IMR-90 (cell line): ENCODE data around the gene NDUFAF5. TPM values are rescaled to one million over a fixed set of nuclear protein-coding genes. Genes with fewer than 3 reads are reported as not detected.

Experiments
- ATAC-seq: fragments of 200-7000 bp; cut with Tn5 transposase; 2 replicates; pipeline ENCODE4 v1.9.1; 2020; ENCODE audit warnings: low read depth, mild to moderate bottlenecking, moderate library complexity
- BruUV-seq: library from RNA; stranded (reverse); fragments of 400-500 nt; replicated peaks from 2 replicates; lab custom pipeline; 2021; lab: Mats Ljungman, UMichigan
- CTCF ChIA-PET: fragments of 300-600 bp; formaldehyde crosslinking; extraction: SDS; loops from one replicate; lab custom pipeline; 2021; ENCODE audit warnings: antibody characterized with exemption; lab: Yijun Ruan, JAX
- POLR2A ChIA-PET: fragments of 300-600 bp; sonication (Branson Sonifier 250); formaldehyde crosslinking; loops from one replicate; lab custom pipeline; 2022; ENCODE audit warnings: antibody characterized with exemption; ENCODE audit not compliant: unreplicated experiment; lab: Charles Lee
- DNase-seq: peaks from one replicate; pipeline ENCODE4 v3.0.0; 2013
- H2AFZ ChIP-seq: replicated peaks from 2 replicates; pipeline ENCODE3; 2013; ENCODE audit warnings: low read length, mild to moderate bottlenecking; ENCODE audit not compliant: poor library complexity
- H2AK5ac ChIP-seq: 2 replicates; pipeline ENCODE4 v1.6.1; 2013; ENCODE audit warnings: low read depth, low read length, inconsistent platforms
- H2AK9ac ChIP-seq: replicated peaks from 2 replicates; pipeline ENCODE3; 2013; ENCODE audit warnings: mild to moderate bottlenecking, low read depth, low read length, moderate library complexity; ENCODE audit not compliant: poor library complexity
- H2BK120ac ChIP-seq: 2 replicates; pipeline ENCODE4 v1.6.1; 2013; ENCODE audit warnings: low read depth, low read length, inconsistent platforms
- H2BK15ac ChIP-seq: 3 replicates; pipeline ENCODE4 v1.6.1; 2013; ENCODE audit warnings: low read depth, low read length, inconsistent platforms
- H2BK20ac ChIP-seq: 2 replicates; pipeline ENCODE4 v1.6.1; 2013; ENCODE audit warnings: low read depth, mild to moderate bottlenecking, inconsistent platforms, low read length, moderate library complexity
- H2BK5ac ChIP-seq: 2 replicates; pipeline ENCODE4 v1.6.1; 2013; ENCODE audit warnings: mild to moderate bottlenecking, low read depth, low read length, inconsistent platforms; ENCODE audit not compliant: poor library complexity, severe bottlenecking
- H3K14ac ChIP-seq: replicated peaks from 2 replicates; pipeline ENCODE4 v1.6.1; 2013; ENCODE audit warnings: low read depth, low read length, inconsistent platforms
- H3K18ac ChIP-seq: 2 replicates; pipeline ENCODE4 v1.6.1; 2013; ENCODE audit warnings: low read depth, low read length, control low read depth
- H3K23ac ChIP-seq: 2 replicates; pipeline ENCODE4 v1.6.1; 2013; ENCODE audit warnings: low read depth, low read length, inconsistent platforms
- H3K27ac ChIP-seq: 2 replicates; pipeline ENCODE4 v1.5.1; 2013; ENCODE audit warnings: mild to moderate bottlenecking, control low read depth, low read length; ENCODE audit not compliant: insufficient read depth
- H3K27me3 ChIP-seq: 2 replicates; pipeline ENCODE4 v1.6.1; 2013; ENCODE audit warnings: low read length; ENCODE audit not compliant: control insufficient read depth, insufficient read depth
- H3K36me3 ChIP-seq: 2 replicates; pipeline ENCODE4 v1.6.1; 2013; ENCODE audit warnings: low read length, mixed read lengths; ENCODE audit not compliant: control insufficient read depth, insufficient read depth
- H3K4ac ChIP-seq: 2 replicates; pipeline ENCODE4 v1.6.1; 2013; ENCODE audit warnings: low read depth, low read length, inconsistent platforms
- H3K4me1 ChIP-seq: 2 replicates; pipeline ENCODE4 v1.6.1; 2013; ENCODE audit warnings: low read length, mixed read lengths; ENCODE audit not compliant: control insufficient read depth, insufficient read depth
- H3K4me2 ChIP-seq: 2 replicates; pipeline ENCODE4 v1.6.1; 2013; ENCODE audit warnings: low read depth, mild to moderate bottlenecking, control low read depth, low read length, moderate library complexity
- H3K4me3 ChIP-seq: 2 replicates; pipeline ENCODE4 v1.5.1; 2013; ENCODE audit warnings: low read depth, mild to moderate bottlenecking, control low read depth, low read length, moderate library complexity; ENCODE audit not compliant: insufficient read depth
- H3K56ac ChIP-seq: 2 replicates; pipeline ENCODE4 v1.6.1; 2013; ENCODE audit warnings: low read length, inconsistent platforms; ENCODE audit not compliant: insufficient read depth; ENCODE audit errors: extremely low read depth
- H3K79me1 ChIP-seq, 2 experiments: 2 replicates each; pipeline ENCODE4 v1.6.1; 2013; ENCODE audit warnings: low read length in 2 of 2, inconsistent platforms in 1 of 2, low read depth in 1 of 2
- H3K9ac ChIP-seq: 2 replicates; pipeline ENCODE4 v1.6.1; 2013; ENCODE audit warnings: low read depth, low read length, control low read depth
- H3K9me1 ChIP-seq: 2 replicates; pipeline ENCODE4 v1.6.1; 2013; ENCODE audit warnings: low read length, inconsistent platforms; ENCODE audit not compliant: insufficient read depth
- H3K9me3 ChIP-seq: 2 replicates; pipeline ENCODE4 v1.6.1; 2013; ENCODE audit warnings: low read length; ENCODE audit not compliant: control insufficient read depth, insufficient read depth
- H4K20me1 ChIP-seq: 2 replicates; pipeline ENCODE4 v1.6.1; 2013; ENCODE audit warnings: low read length, inconsistent platforms; ENCODE audit not compliant: insufficient read depth
- H4K5ac ChIP-seq: 2 replicates; pipeline ENCODE4 v1.6.1; 2013; ENCODE audit warnings: mild to moderate bottlenecking, low read depth, low read length, control low read depth
- H4K8ac ChIP-seq, 2 experiments: 2 replicates each; pipeline ENCODE4 v1.6.1; 2013; ENCODE audit warnings: low read depth in 2 of 2, low read length in 2 of 2, control low read depth in 1 of 2, inconsistent platforms in 1 of 2
- H4K91ac ChIP-seq: 2 replicates; pipeline ENCODE4 v1.6.1; 2013; ENCODE audit warnings: low read depth, low read length, inconsistent platforms; ENCODE audit not compliant: insufficient read depth
- CEBPB ChIP-seq: IDR thresholded peaks from 2 replicates; pipeline ENCODE4 v1.6.1; 2012; ENCODE audit warnings: low read depth, low read length, improper control_type of control experiment
- FOS ChIP-seq: fragments of 150-350 bp; IDR thresholded peaks from 2 replicates; pipeline ENCODE4 v1.6.1; 2016; ENCODE audit warnings: low read depth, low read length
- MAFK ChIP-seq: IDR thresholded peaks from 2 replicates; pipeline ENCODE4 v1.6.1; 2012; ENCODE audit warnings: low read depth, low read length, improper control_type of control experiment
- MXI1 ChIP-seq: IDR thresholded peaks from 2 replicates; pipeline ENCODE4 v1.6.1; 2012; ENCODE audit warnings: low read depth, mild to moderate bottlenecking, low read length, moderate library complexity, borderline replicate concordance
- NFE2L2 ChIP-seq: fragments of 150-350 bp; IDR thresholded peaks from 2 replicates; pipeline ENCODE4 v1.6.1; 2016; ENCODE audit warnings: low read depth, mild to moderate bottlenecking, low read length
- RAD21 ChIP-seq: IDR thresholded peaks from 2 replicates; pipeline ENCODE4 v1.6.1; 2012; ENCODE audit warnings: low read length, improper control_type of control experiment
- RCOR1 ChIP-seq: IDR thresholded peaks from 2 replicates; pipeline ENCODE4 v1.6.1; 2012; ENCODE audit warnings: mild to moderate bottlenecking, low read length, improper control_type of control experiment; ENCODE audit not compliant: insufficient replicate concordance
- SMC3 ChIP-seq: fragments of 150-350 bp; IDR thresholded peaks from 2 replicates; pipeline ENCODE4 v1.6.1; 2016; ENCODE audit warnings: low read depth, mild to moderate bottlenecking, antibody characterized with exemption, low read length, moderate library complexity
- WGBS, 2 experiments: methylation state at CpG; one replicate each; pipeline versions ENCODE4 v1.1.5 to v1.1.7; 2013; ENCODE audit warnings: missing lambda C conversion rate in 2 of 2; ENCODE audit not compliant: insufficient read length in 1 of 2; ENCODE audit errors: extremely low coverage in 2 of 2; 5-methylcytosine and 5-hydroxymethylcytosine counted together
- dilution Hi-C: fragments of 300-500 bp; cut with HindIII; formaldehyde crosslinking; loops from one replicate; pipeline ENCODE4 v1.14.3; 2018; ENCODE audit warnings: low sequenced_read_pairs; ENCODE audit not compliant: unreplicated experiment
- in situ Hi-C: fragments of 300-500 bp; cut with MboI; formaldehyde crosslinking; loops from 3 replicates; pipeline ENCODE4 v1.14.3; 2019; ENCODE audit warnings: low sequenced_read_pairs, inconsistent platforms, mixed read lengths
- intact Hi-C: fragments of 100-400 bp; cut with micrococcal nuclease; formaldehyde crosslinking; loops from 2 replicates; pipeline ENCODE4 v1.10.0; 2022
- polyA plus RNA-seq, 3 experiments: library from polyadenylated mRNA; depleted of rRNA; stranded (reverse); fragments of >200 nt; gene quantifications; 2 replicates each; pipeline ENCODE4 v1.2.3, GENCODE V29; 2012; ENCODE audit warnings: low replicate concordance in 1 of 3
- total RNA-seq: library from RNA; depleted of rRNA; stranded (reverse); fragments of >200 nt; gene quantifications from 2 replicates; pipeline ENCODE4 v1.2.3, GENCODE V29; 2012
- TF ChIP-seq, protein P1 (sequence below): conservative IDR thresholded peaks from 2 replicates; pipeline ENCODE4 v1.5.1; 2012; ENCODE audit warnings: mild to moderate bottlenecking, low read depth, low read length, improper control_type of control experiment

The NDUFAF5 gene
- total and polyA plus RNA-seq, 2 of the 4 experiments (the other 2 are of a cell fraction): 6.8 to 12.3 TPM

DNA sequence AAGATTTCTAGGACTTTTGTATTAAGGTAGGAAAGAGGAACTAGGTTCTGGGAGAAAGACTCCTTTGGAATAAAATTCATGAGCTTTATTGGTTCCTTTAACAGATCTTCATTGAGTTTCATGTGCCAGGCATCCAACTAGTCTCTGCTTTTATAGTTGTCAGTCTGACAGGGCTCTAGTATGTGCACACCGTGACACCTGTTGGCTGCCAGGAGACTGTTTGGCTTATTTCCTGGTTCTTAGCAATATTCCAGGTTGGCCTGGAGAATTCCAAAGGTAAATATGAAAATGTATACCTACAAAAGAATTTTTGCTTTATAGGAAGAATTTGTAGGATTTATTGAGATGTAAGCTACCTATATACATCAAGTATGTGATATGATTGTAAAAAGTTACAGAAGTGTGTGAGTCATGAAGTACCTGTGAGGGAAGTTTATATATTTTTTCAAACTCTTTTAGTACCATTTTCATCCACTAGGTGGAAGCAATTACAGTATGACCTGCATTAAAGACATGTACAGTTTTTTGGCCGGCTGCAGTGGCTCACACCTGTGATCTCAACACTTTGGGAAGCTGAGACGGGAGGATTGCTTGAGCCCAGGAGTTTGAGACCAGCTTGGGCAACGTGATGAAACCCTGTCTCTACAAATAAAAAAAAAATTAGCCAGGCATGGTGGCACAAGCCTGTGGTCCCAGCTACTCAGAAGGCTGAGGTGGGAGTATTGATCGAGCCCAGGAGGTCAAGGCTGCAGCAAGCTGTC, 35.2 kb downstream of the NDUFAF5 start:
- Histone ChIP-seq H2BK15ac (no peak overlapping the region), H2BK5ac (no peak overlapping the region), H4K8ac (no peak overlapping the region), H2BK120ac (no peak overlapping the region), H4K91ac (no peak overlapping the region), H3K4me2 (no peak overlapping the region), H2AFZ (no peak overlapping the region), H3K9me3 (no peaks in the 10 kb centered on the region), H3K9ac (no peak overlapping the region), H3K4ac (no peak overlapping the region), H3K79me1 (no peaks in the 10 kb centered on the region), H4K20me1 (no peaks in the 10 kb centered on the region), H3K23ac (no peak overlapping the region), H2BK20ac (no peak overlapping the region), H3K4me1 (no peaks in the 10 kb centered on the region), H2AK9ac (no peak overlapping the region), H3K36me3 (peaks cover 14% of the 10 kb centered on the region), H3K27me3 (no peaks in the 10 kb centered on the region; the same call in 1 of the 2 replicates), H2AK5ac (no peak overlapping the region), H4K5ac (no peak overlapping the region), H3K56ac (no peak overlapping the region), H3K9me1 (no peaks in the 10 kb centered on the region), H3K18ac (no peak overlapping the region), H3K14ac (no peak overlapping the region), H3K4me3 (no peak overlapping the region), H3K27ac (no peak overlapping the region)
- POLR2A ChIA-PET: no interaction called here
- no TSS peak for BruUV-seq
- TF ChIP-seq MAFK (no peak), RAD21 (peak; percentile 29; the same call in 1 of the 2 replicates), RCOR1 (no peak), SMC3 (peak; percentile 50), FOS (no peak), MXI1 (no peak), NFE2L2 (no peak), CEBPB (no peak)
- TF ChIP-seq, protein P1, sequence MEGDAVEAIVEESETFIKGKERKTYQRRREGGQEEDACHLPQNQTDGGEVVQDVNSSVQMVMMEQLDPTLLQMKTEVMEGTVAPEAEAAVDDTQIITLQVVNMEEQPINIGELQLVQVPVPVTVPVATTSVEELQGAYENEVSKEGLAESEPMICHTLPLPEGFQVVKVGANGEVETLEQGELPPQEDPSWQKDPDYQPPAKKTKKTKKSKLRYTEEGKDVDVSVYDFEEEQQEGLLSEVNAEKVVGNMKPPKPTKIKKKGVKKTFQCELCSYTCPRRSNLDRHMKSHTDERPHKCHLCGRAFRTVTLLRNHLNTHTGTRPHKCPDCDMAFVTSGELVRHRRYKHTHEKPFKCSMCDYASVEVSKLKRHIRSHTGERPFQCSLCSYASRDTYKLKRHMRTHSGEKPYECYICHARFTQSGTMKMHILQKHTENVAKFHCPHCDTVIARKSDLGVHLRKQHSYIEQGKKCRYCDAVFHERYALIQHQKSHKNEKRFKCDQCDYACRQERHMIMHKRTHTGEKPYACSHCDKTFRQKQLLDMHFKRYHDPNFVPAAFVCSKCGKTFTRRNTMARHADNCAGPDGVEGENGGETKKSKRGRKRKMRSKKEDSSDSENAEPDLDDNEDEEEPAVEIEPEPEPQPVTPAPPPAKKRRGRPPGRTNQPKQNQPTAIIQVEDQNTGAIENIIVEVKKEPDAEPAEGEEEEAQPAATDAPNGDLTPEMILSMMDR: peak; percentile 55
- in situ Hi-C loops: loop anchor here (5.0 kb wide), 1 partner anchor 242 kb away; no protein-coding TSS in a partner anchor
- WGBS, 2 experiments: 20% methylated on average over 1 of the region's 5 CpGs; no CpG with 5 or more reads in 1 of the 2 experiments
- DNase-seq (peak; percentile 49), ATAC-seq (peak; percentile 57; the same call in 1 of the 2 replicates)
- intact Hi-C loops: loop anchor here (1.0 kb wide), 1 partner anchor 235 kb away; no protein-coding TSS in a partner anchor
- CTCF ChIA-PET: interaction anchor here (0.6 to 1.6 kb wide), 9 partner anchors 8 to 1827 kb away, joined by 3 to 7 read pairs (median 4); no protein-coding TSS in a partner anchor
- dilution Hi-C loops: no loop called here
